SH-SY5Y (cell line): ENCODE measurements around the gene KITLG.

ENCODE experiments used
- GATA2 ChIP-seq: IDR thresholded peaks from 2 replicates; pipeline ENCODE4 v1.6.1; 2011; ENCODE audit warnings: mild to moderate bottlenecking, low read depth, low read length
- GATA3 ChIP-seq: IDR thresholded peaks from 2 replicates; pipeline ENCODE4 v1.6.1; 2011; ENCODE audit warnings: low read depth, mild to moderate bottlenecking, low read length, moderate library complexity

DNA sequence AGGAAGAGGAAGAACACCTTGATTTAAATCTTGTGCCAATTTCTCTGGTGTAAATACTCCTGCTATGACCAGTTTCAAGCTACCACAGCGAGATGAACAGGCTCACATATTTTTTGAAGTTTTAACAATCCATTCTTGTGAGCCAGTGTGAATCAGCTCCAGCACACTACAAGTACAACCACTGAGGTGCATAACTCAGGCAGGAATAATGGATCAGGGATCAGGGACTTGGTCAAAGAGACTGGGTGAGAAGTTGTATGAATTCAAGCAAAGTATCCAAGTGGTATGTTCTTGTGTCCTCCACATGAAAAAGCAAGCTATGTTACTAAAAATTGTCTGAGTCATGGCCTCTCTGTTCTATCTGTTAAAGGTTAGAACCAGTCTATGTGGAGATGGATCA lies 35.2 kb upstream of the KITLG start:
- TF ChIP-seq GATA3 (no peak), GATA2 (no peak)
